ENCODE data around the gene HS6ST1.

DNA sequence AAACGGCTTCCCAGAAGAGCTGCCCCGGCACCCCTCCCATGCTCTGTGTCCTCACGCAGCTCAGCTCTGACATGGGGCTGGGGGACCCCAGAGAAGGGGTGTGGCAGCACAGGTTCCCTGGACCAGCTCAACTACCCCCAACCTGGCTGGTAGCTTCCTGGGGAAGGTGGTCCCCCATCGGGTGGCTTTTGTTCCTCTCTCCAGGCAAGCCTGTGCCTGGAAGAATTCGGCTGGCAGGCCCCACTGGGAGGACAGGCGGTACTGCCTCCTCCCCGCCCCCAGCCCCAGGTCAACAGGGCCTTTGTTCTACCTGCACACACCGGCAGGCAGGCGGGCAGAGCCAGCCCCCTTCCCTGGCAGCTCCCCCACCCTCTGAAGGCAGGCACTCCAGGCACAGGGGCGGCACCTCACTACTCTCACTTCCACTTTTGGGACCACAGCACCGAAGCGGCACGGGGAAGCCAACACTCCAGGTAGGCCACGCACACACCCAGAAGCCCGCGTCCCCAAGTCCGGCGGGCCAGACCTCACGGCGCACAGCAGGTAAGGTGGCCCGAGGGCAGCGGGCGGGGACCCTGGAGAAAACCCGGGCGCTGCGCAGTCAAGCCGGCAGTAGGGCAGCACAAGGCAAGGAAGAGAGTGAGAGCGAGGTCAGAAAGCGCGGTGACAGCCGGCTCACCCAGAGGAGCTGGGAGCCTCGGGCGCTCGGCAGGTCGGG is 1.3 kb downstream of the HS6ST1 start:
- TF ChIP-seq MYNN (tag by site-specific recombination; IDR thresholded peaks at IDR 0.05; ENCODE audit: borderline replicate concordance) (no peak), ZNF747 (tag by site-specific recombination; IDR thresholded peaks at IDR 0.05) (no peak), ZSCAN30 (tag by site-specific recombination; IDR thresholded peaks at IDR 0.05) (no peak), ZNF175 (tag by site-specific recombination; IDR thresholded peaks at IDR 0.05) (no peak), OVOL3 (tag by site-specific recombination; IDR thresholded peaks at IDR 0.05) (no peak)
- TF ChIP-seq, protein P1, sequence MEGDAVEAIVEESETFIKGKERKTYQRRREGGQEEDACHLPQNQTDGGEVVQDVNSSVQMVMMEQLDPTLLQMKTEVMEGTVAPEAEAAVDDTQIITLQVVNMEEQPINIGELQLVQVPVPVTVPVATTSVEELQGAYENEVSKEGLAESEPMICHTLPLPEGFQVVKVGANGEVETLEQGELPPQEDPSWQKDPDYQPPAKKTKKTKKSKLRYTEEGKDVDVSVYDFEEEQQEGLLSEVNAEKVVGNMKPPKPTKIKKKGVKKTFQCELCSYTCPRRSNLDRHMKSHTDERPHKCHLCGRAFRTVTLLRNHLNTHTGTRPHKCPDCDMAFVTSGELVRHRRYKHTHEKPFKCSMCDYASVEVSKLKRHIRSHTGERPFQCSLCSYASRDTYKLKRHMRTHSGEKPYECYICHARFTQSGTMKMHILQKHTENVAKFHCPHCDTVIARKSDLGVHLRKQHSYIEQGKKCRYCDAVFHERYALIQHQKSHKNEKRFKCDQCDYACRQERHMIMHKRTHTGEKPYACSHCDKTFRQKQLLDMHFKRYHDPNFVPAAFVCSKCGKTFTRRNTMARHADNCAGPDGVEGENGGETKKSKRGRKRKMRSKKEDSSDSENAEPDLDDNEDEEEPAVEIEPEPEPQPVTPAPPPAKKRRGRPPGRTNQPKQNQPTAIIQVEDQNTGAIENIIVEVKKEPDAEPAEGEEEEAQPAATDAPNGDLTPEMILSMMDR (tag by site-specific recombination; IDR thresholded peaks at IDR 0.05), result peak; percentile 78; the same call in 1 of the 2 replicates
- TF ChIP-seq, protein P2, sequence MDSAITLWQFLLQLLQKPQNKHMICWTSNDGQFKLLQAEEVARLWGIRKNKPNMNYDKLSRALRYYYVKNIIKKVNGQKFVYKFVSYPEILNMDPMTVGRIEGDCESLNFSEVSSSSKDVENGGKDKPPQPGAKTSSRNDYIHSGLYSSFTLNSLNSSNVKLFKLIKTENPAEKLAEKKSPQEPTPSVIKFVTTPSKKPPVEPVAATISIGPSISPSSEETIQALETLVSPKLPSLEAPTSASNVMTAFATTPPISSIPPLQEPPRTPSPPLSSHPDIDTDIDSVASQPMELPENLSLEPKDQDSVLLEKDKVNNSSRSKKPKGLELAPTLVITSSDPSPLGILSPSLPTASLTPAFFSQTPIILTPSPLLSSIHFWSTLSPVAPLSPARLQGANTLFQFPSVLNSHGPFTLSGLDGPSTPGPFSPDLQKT (IDR thresholded peaks at IDR 0.05; ENCODE audit: borderline replicate concordance, low read depth, low read length), result no peak
